ENCODE results near the gene CHST11.

The CHST11 gene

DNA sequence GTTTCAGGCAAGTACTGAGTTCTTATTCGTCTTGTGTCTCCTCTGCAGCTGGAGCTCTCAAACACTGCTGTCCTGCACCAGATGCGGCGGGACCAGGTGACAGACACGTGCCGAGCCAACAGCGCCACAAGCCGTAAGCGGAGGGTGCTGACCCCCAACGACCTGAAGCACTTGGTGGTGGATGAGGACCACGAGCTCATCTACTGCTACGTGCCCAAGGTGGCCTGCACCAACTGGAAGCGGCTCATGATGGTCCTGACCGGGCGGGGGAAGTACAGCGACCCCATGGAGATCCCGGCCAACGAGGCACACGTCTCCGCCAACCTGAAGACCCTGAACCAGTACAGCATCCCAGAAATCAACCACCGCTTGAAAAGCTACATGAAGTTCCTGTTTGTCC, 300.2 kb downstream of the CHST11 start:
- H3K9me3 ChIP-seq (ENCODE audit: control extremely low read depth in 1 of 5, control insufficient read depth in 4 of 5, insufficient read depth in 2 of 5, low read depth in 1 of 5, low read length in 4 of 5): no peaks in the 10 kb centered on the region
- peaks cover 16 to 86% (median 38%) of the 10 kb centered on the region in 4 experiments for H3K36me3 ChIP-seq (ENCODE audit: control insufficient read depth in 4 of 4, insufficient read depth in 4 of 4, low read length in 3 of 4)
- CTCF ChIA-PET: interaction anchor here (1.1 to 2.5 kb wide), 2 partner anchors 9 to 10 kb away, joined by 4 to 6 read pairs; no protein-coding TSS in a partner anchor
- no peak overlapping the region for H3K27ac ChIP-seq (ENCODE audit: insufficient read depth in 1 of 2, low read depth in 1 of 2, low read length in 2 of 2, poor library complexity in 1 of 2, severe bottlenecking in 2 of 2)
- over 99% methylated on average over 20 of the region's 20 CpGs for WGBS (ENCODE audit: insufficient coverage)
- no peak overlapping the region for H3K4me3 ChIP-seq (ENCODE audit: control insufficient read depth in 1 of 7, extremely low read depth in 1 of 7, insufficient read depth in 4 of 7, low read depth in 2 of 7, low read length in 6 of 7)
- POLR2A ChIA-PET: interaction anchor here (0.5 kb wide), 1 partner anchor 327 kb away, joined by 4 read pairs; no protein-coding TSS in a partner anchor
- H3K27me3 ChIP-seq (replicated peaks in 2 of 5; ENCODE audit: control insufficient read depth in 4 of 5, insufficient read depth in 5 of 5, low read length in 4 of 5): no peaks in the 10 kb centered on the region
- no peak for DNase-seq
- H3K4me1 ChIP-seq (ENCODE audit: control extremely low read depth in 1 of 4, control insufficient read depth in 4 of 4, insufficient read depth in 4 of 4, low read length in 3 of 4): peaks cover 0 to 13% (median 7%) of the 10 kb centered on the region in 4 experiments

DNA sequence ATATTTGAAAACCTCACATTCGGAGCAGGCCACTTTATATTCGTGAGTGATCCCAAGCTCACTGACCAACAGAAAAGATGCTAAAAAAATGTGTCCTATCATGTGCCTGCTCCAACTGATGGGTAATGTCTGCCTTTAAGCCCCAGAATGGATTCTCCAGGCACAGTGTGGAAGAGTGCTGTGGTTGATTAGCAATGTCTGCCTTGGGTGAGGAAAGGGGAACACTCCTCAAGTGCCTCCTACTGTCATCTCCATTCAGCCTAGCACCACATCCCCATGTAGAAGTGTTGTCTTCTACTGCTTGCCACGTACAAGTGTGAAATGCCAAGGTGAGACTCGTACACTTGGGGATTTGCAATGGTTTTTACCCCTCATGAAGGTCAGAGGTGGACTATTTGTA, 302.0 kb downstream of the CHST11 start:
- POLR2A ChIA-PET: no interaction called here

DNA sequence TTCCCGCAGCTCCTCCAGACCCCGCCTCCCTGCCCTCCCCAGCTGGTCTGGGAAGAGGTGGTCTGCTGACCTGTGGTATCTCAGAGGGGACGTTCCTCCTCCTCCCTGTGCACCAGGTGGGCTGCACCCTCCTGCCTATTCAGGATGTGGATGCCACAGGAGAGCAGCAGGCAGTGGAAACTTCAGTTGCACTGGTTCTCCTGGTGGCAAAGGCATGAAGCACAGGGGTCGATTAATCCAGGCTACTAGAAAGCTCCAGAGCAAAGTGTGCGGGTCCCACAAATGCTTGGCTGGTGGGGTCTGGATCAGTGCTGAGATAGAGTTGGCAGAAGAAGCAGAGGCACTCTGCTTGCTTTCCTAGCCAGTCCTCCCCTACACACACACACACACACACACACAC, 304.3 kb downstream of the CHST11 start:
- peaks cover 17 to 55% (median 34%) of the 10 kb centered on the region in 4 experiments for H3K36me3 ChIP-seq (ENCODE audit: control insufficient read depth in 4 of 4, insufficient read depth in 4 of 4, low read length in 3 of 4)
- ChIA-PET POLR2A (no interaction called here), CTCF (interaction anchor here (0.8 kb wide), 1 partner anchor 8 kb away, joined by 3 read pairs; no protein-coding TSS in a partner anchor)
- H3K4me1 ChIP-seq (ENCODE audit: control extremely low read depth in 1 of 4, control insufficient read depth in 4 of 4, insufficient read depth in 4 of 4, low read length in 3 of 4): peaks cover 11 to 27% (median 19%) of the 10 kb centered on the region in 4 experiments
- WGBS (ENCODE audit: insufficient coverage): 79% methylated on average over 3 of the region's 5 CpGs
- H3K9me3 ChIP-seq (ENCODE audit: control extremely low read depth in 1 of 5, control insufficient read depth in 4 of 5, insufficient read depth in 2 of 5, low read depth in 1 of 5, low read length in 4 of 5): no peaks in the 10 kb centered on the region
- H3K4me3 ChIP-seq (ENCODE audit: control insufficient read depth in 1 of 7, extremely low read depth in 1 of 7, insufficient read depth in 4 of 7, low read depth in 2 of 7, low read length in 6 of 7): no peak overlapping the region
- H3K27ac ChIP-seq (ENCODE audit: insufficient read depth in 1 of 2, low read depth in 1 of 2, low read length in 2 of 2, poor library complexity in 1 of 2, severe bottlenecking in 2 of 2): no peak overlapping the region
- no peaks in the 10 kb centered on the region for H3K27me3 ChIP-seq (replicated peaks in 2 of 5; ENCODE audit: control insufficient read depth in 4 of 5, insufficient read depth in 5 of 5, low read length in 4 of 5)
- DNase-seq: no peak

More for the DNA sequence above, 302.0 kb downstream of the CHST11 start:
- no peaks in the 10 kb centered on the region for H3K27me3 ChIP-seq (replicated peaks in 2 of 5; ENCODE audit: control insufficient read depth in 4 of 5, insufficient read depth in 5 of 5, low read length in 4 of 5)
- CTCF ChIA-PET: interaction anchor here (1.8 kb wide), 1 partner anchor 16 kb away, joined by 4 read pairs; no protein-coding TSS in a partner anchor
- no peak overlapping the region for H3K27ac ChIP-seq (ENCODE audit: insufficient read depth in 1 of 2, low read depth in 1 of 2, low read length in 2 of 2, poor library complexity in 1 of 2, severe bottlenecking in 2 of 2)
- DNase-seq: no peak
- whole genome bisulfite sequencing (ENCODE audit: insufficient coverage): 96% methylated on average over 4 of the region's 4 CpGs
- H3K36me3 ChIP-seq (ENCODE audit: control insufficient read depth in 4 of 4, insufficient read depth in 4 of 4, low read length in 3 of 4): peaks cover 18 to 75% (median 36%) of the 10 kb centered on the region in 4 experiments
- H3K4me1 ChIP-seq (ENCODE audit: control extremely low read depth in 1 of 4, control insufficient read depth in 4 of 4, insufficient read depth in 4 of 4, low read length in 3 of 4): peaks cover 0 to 15% (median 8%) of the 10 kb centered on the region in 4 experiments
- no peak overlapping the region for H3K4me3 ChIP-seq (ENCODE audit: control insufficient read depth in 1 of 7, extremely low read depth in 1 of 7, insufficient read depth in 4 of 7, low read depth in 2 of 7, low read length in 6 of 7)
- no peaks in the 10 kb centered on the region for H3K9me3 ChIP-seq (ENCODE audit: control extremely low read depth in 1 of 5, control insufficient read depth in 4 of 5, insufficient read depth in 2 of 5, low read depth in 1 of 5, low read length in 4 of 5)

DNA sequence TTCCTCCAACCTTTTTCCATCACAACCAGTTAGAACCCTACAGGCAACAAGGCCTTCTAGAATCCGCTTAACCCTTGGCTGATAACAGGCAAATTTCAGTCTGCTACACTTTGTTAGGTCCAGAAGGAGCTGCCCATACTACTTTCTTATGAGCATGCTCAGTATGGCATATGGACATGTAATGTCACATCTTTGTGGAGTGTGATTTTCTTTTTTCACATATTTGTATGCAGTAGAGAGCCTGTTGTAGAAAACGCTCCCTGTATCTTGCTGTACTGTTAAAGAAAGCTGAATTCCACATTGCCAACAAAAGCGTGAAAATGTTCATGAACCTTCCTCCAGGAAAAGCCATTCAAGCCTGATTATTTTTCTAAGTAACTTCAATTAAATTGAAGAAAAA, 304.9 kb downstream of the CHST11 start:
- no peak overlapping the region for H3K27ac ChIP-seq (ENCODE audit: insufficient read depth in 1 of 2, low read depth in 1 of 2, low read length in 2 of 2, poor library complexity in 1 of 2, severe bottlenecking in 2 of 2)
- DNase-seq: no peak
- H3K4me1 ChIP-seq (ENCODE audit: control extremely low read depth in 1 of 4, control insufficient read depth in 4 of 4, insufficient read depth in 4 of 4, low read length in 3 of 4): peaks cover 11 to 27% (median 19%) of the 10 kb centered on the region in 4 experiments
- CTCF ChIA-PET: no interaction called here
- H3K36me3 ChIP-seq (ENCODE audit: control insufficient read depth in 4 of 4, insufficient read depth in 4 of 4, low read length in 3 of 4): peaks cover 15 to 50% (median 33%) of the 10 kb centered on the region in 4 experiments
- POLR2A ChIA-PET: no interaction called here
- H3K27me3 ChIP-seq (replicated peaks in 2 of 5; ENCODE audit: control insufficient read depth in 4 of 5, insufficient read depth in 5 of 5, low read length in 4 of 5): no peaks in the 10 kb centered on the region
- 93% methylated on average over 3 of the region's 3 CpGs for WGBS (ENCODE audit: insufficient coverage)
- no peak overlapping the region for H3K4me3 ChIP-seq (ENCODE audit: control insufficient read depth in 1 of 7, extremely low read depth in 1 of 7, insufficient read depth in 4 of 7, low read depth in 2 of 7, low read length in 6 of 7)
- no peaks in the 10 kb centered on the region for H3K9me3 ChIP-seq (ENCODE audit: control extremely low read depth in 1 of 5, control insufficient read depth in 4 of 5, insufficient read depth in 2 of 5, low read depth in 1 of 5, low read length in 4 of 5)

DNA sequence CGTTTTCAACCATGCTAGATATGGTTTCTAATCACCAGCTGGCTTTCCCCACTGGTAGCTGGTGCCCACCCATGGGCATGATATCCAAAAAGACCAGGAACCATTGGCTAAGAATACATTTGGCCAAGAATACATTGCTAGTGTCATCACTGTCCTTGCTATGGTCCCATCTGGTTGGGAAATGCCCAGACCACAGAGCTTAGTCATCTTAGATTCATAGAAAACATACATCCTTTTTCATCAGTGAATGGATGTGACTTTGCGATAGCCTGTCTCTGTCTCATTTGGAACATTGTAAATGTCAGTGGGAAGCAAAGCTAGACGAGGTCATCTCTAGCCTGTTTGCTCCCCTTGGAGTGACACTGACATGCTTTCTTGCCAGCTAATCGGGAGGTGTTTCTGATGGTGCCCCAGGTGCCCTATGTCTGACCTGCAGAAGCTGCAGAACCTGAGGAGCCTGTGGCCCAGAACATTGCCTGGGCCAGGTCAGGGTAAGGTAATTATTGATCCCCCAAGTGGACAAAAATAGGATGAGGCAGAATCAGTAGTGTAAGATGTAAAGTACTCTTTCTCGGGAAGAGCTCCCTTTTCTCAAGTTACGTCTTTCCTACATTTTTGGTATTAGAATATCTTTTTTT, 306.5 kb downstream of the CHST11 start:
- DNase-seq: peak; percentile 42 to 86 (median 85)
- Histone ChIP-seq H3K36me3 (ENCODE audit: control insufficient read depth in 4 of 4, insufficient read depth in 4 of 4, low read length in 3 of 4) (peaks cover 8 to 34% (median 19%) of the 10 kb centered on the region in 4 experiments), H3K4me1 (ENCODE audit: control extremely low read depth in 1 of 4, control insufficient read depth in 4 of 4, insufficient read depth in 4 of 4, low read length in 3 of 4) (peaks cover 11 to 27% (median 19%) of the 10 kb centered on the region in 4 experiments), H3K27me3 (replicated peaks in 2 of 5; ENCODE audit: control insufficient read depth in 4 of 5, insufficient read depth in 5 of 5, low read length in 4 of 5) (no peaks in the 10 kb centered on the region), H3K27ac (ENCODE audit: insufficient read depth in 1 of 2, low read depth in 1 of 2, low read length in 2 of 2, poor library complexity in 1 of 2, severe bottlenecking in 2 of 2) (no peak overlapping the region), H3K4me3 (ENCODE audit: control insufficient read depth in 1 of 7, extremely low read depth in 1 of 7, insufficient read depth in 4 of 7, low read depth in 2 of 7, low read length in 6 of 7) (no peak overlapping the region), H3K9me3 (ENCODE audit: control extremely low read depth in 1 of 5, control insufficient read depth in 4 of 5, insufficient read depth in 2 of 5, low read depth in 1 of 5, low read length in 4 of 5) (no peaks in the 10 kb centered on the region)
- ChIA-PET POLR2A (no interaction called here), CTCF (interaction anchor here (0.9 to 1.7 kb wide), 5 partner anchors 11 to 357 kb away, joined by 3 to 8 read pairs (median 3); no protein-coding TSS in a partner anchor)
- WGBS (ENCODE audit: insufficient coverage): 88% methylated on average over 4 of the region's 6 CpGs

DNA sequence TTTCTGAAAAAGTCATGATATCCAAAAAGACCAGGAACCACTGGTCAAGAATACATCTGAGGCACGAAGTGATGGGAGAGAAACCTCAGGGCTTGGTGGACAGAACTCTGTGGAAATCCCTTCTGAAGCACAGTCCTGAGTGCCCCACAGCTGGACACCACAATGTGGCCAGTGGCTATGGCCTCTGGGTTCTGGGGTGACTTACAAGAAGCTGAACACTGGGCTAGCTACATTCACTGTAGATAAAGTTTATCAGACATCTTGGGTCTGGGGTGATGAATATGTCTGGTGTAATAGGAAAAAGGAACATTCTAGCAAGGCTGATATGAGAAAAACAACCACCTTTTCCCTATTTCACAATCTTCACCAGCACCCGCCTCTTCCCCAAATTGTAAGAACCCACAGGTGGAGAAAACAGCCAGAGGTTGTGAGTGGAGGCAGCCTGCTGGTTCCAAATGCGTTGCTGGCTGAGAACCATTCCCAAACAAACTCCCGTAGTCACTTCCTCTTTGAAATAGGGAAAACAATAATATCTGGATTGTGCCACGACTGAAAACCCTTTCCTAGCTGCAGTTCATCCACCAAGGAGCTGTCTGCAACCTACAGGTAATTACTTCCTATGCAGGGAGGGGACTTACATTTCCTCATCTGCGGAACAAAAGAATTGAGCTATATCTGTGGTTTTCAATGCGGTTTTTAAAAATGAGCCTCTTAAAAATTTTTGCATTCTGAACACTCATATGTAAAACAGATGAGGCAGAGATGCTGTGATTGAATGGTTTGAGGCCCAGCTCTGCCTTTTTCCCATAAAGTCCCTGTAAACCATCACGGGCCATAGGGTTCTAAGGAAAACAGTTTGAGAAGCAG, 307.7 kb downstream of the CHST11 start:
- Histone ChIP-seq H3K4me3 (ENCODE audit: control insufficient read depth in 1 of 7, extremely low read depth in 1 of 7, insufficient read depth in 4 of 7, low read depth in 2 of 7, low read length in 6 of 7) (peak overlapping the region in 3 of 7 experiments; percentile 23 to 34 (median 31)), H3K4me1 (ENCODE audit: control extremely low read depth in 1 of 4, control insufficient read depth in 4 of 4, insufficient read depth in 4 of 4, low read length in 3 of 4) (peaks cover 11 to 27% (median 19%) of the 10 kb centered on the region in 4 experiments), H3K9me3 (ENCODE audit: control extremely low read depth in 1 of 5, control insufficient read depth in 4 of 5, insufficient read depth in 2 of 5, low read depth in 1 of 5, low read length in 4 of 5) (no peaks in the 10 kb centered on the region), H3K36me3 (ENCODE audit: control insufficient read depth in 4 of 4, insufficient read depth in 4 of 4, low read length in 3 of 4) (peaks cover 2 to 24% (median 10%) of the 10 kb centered on the region in 4 experiments), H3K27ac (ENCODE audit: insufficient read depth in 1 of 2, low read depth in 1 of 2, low read length in 2 of 2, poor library complexity in 1 of 2, severe bottlenecking in 2 of 2) (no peak overlapping the region), H3K27me3 (replicated peaks in 2 of 5; ENCODE audit: control insufficient read depth in 4 of 5, insufficient read depth in 5 of 5, low read length in 4 of 5) (no peaks in the 10 kb centered on the region)
- DNase-seq: peak; percentile 16 to 67 (median 57)
- ChIA-PET POLR2A (no interaction called here), CTCF (interaction anchor here (1.1 to 1.7 kb wide), 5 partner anchors 12 to 45 kb away, joined by 3 to 8 read pairs (median 3); no protein-coding TSS in a partner anchor)
- 47% methylated on average over 4 of the region's 8 CpGs for WGBS (ENCODE audit: insufficient coverage)

Data from common myeloid progenitor, CD34-positive (primary cell).